GM10266 (cell line): ENCODE measurements around the gene LCN10.

Experiments used
- DNase-seq: peaks from one replicate; pipeline ENCODE4 v3.0.0; 2012; ENCODE audit errors: extremely low spot score
- TF ChIP-seq, protein P1 (sequence below): IDR thresholded peaks from 2 replicates; pipeline ENCODE4 v1.5.1; 2012; ENCODE audit warnings: mild to moderate bottlenecking, low read depth; ENCODE audit not compliant: control insufficient read depth, insufficient read depth; ENCODE audit errors: missing control alignments

The LCN10 gene

DNA sequence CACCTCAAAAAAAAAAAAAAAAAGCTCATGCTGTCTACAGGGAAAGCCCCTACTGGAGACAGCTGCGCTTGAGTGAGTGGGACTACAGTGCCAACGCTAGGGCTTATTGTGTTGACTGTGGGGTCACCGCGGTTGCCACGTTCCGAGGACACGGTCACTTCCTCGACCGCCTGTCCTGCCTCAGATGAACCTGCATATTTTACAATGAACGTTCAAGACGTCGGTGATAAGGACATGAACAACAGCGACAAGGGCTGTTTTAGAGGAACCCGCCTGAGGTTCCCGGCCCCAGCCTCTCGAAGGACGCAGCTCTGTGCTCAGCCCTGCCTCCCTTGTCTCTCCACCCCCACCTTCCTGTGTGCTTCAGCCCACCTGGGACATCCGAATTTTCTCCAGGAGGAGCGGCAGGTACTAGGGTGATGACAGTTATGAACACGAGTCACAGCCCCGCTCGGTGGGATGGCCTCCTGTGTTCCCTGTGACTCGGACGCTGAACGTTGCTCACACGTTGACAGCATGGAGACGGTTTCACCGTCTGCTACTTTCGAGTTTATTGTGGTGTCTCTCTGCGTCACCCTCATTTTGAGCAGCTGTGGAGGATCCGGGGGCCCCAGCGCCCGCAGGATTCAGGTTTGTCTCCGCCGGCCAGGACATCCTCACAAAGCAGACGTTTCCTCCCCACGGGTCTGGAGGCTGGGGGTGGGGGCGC is 41.6 kb downstream of the LCN10 start:
- TF ChIP-seq, protein P1, sequence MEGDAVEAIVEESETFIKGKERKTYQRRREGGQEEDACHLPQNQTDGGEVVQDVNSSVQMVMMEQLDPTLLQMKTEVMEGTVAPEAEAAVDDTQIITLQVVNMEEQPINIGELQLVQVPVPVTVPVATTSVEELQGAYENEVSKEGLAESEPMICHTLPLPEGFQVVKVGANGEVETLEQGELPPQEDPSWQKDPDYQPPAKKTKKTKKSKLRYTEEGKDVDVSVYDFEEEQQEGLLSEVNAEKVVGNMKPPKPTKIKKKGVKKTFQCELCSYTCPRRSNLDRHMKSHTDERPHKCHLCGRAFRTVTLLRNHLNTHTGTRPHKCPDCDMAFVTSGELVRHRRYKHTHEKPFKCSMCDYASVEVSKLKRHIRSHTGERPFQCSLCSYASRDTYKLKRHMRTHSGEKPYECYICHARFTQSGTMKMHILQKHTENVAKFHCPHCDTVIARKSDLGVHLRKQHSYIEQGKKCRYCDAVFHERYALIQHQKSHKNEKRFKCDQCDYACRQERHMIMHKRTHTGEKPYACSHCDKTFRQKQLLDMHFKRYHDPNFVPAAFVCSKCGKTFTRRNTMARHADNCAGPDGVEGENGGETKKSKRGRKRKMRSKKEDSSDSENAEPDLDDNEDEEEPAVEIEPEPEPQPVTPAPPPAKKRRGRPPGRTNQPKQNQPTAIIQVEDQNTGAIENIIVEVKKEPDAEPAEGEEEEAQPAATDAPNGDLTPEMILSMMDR, result no peak
- peak; percentile 85 for DNase-seq

DNA sequence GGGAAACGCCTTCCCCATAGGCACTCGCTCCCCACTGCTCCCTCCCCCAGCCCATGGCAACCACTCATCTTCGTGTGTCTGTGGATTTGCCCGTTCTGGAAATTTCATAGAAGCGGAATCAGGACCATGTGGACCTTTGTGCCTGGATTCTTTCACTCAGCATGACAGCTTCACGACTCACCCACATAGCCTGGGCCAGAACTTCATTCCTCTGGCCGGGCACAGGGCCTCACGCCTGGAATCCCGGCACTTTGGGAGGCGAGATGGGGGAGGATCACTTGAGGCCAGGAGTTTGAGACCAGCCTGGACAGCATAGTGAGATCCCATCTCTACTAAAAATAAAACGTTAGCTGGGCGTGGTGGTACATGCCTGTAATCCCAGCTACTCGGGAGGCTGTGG is 42.4 kb downstream of the LCN10 start:
- TF ChIP-seq, protein P1, result no peak
- no peak for DNase-seq

DNA sequence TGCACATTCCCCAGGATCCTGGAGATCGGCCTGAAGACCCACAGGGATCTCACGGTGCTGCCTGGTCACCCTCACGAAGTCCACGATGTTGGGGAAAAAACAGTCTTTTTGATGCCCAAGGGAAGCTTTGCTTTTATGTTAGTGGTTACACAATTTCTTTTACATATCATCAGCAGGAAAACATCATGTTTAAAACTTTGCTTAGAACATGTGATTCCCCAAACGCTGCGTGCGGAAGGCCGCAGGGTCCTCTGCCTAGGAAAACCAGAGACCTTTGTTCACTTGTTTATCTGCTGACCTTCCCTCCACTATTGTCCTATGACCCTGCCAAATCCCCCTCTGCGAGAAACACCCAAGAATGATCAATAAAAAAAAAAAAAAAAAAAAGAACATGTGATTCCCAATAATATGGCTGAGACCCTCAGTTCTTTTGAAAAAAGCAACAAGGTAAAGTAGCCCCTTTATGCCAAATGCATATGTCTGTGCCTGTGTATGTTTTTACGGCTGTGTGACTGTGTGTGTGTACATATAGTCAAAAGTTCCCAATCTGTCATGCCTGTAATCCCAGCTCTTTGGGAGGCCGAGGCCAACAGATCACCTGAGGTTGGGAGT is 44.0 kb downstream of the LCN10 start:
- TF ChIP-seq, protein P1, result no peak
- DNase-seq, result no peak

DNA sequence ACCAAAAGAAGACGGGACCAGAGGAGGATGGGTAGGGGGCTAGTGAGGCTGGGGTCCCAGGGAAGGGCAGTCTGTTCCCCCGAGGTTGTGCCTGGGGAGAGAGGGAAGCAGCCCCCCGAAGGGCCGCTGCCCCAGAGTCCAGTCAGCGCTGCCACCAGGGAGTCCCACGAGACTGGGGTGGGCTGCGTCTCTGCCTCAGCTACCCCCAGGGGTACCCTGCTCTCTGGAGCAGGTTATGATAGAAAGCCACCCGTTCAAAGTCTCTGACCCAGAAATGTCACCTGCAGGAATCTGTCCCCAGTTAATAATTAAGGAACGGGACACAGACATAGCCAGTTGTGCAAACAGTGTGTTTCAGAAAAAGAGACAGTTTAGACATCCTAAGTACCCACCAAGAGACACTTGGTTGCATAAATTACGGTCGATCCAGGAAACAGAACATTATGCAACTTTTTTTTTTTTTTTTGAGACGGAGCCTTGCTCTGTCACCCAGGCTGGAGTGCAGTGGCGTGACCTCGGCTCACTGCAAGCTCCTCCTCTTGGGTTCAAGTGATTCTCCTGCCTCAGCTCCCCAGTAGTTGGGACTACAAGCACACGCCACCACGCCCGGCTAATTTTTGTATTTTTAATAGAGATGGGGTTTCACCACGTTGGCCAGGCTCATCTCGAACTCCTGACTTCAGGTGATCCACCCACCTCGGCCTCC is 44.8 kb downstream of the LCN10 start:
- DNase-seq, result no peak
- TF ChIP-seq, protein P1, result no peak

DNA sequence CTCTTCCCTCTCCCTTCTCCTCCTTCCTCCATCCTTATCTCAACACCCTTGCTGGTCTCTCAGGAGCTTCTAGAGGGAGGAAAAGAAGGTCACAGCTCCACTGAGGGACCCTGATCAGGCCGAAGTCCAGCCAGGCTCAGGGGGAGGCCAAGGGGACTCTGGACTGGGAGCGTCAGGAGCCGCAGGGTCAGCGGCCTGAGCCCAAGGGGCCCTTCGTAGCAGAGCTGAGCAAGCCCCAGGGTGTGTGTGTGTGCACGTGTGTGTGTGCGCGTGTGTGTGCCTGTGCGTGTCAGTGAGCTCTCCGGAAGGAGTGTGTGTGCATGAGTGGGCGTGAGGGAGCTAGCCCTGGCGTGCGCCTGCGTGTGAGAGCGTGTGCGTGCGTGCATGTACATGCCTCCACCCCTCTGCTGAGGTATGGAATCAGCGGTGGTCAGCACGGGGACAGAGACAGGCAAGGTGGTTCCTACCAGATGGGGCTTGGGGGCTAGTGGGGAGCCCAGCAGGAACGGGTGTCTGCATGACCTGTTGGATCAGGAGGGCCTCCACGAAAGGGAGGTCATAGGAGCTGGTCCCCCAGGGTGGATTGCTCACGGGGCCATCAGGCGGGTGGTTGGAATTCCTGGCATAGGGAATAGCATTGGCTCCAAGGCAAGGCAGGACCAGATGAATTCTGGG is 45.5 kb downstream of the LCN10 start:
- no peak for DNase-seq
- TF ChIP-seq, protein P1, result no peak

DNA sequence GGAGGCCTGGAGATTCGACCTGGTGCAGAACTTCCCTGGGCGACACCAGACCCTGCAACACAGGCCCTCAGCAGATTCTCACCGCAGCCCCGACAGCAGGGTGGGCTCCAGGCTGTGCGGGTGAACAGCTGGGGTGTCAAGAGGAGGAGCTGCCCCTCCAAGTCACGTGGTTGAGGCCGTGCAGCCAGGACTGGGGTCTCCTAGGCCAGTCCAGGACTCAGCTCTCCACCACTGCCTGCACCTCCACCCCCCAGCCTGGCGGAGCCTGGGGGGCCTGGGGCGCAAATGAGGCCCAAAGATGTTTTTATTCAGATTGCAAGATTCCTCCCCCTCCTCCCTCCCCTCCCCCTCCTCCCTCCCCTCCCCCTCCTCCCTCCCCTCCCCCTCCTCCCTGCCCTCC is 46.2 kb downstream of the LCN10 start:
- DNase-seq, result no peak
- TF ChIP-seq, protein P1, result no peak

DNA sequence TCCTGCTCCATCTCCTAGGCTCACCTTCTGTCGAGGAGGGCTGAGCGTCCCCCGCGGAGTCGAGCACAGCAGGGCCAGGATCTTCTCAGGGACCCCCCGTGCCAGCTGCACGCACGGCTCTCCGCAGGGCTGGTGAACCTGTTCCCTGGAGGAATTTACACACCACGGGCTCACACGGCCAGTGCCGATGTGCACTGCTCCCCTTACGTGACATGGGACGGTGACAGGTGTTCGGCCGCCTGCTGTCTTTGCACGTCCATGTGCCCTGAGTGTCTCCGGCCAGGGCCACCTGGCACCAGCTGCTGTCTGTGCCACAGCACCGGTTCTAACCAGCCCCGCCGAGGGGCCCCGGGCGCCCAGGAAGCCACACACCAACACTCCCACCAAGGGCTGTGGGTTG is 46.8 kb downstream of the LCN10 start:
- TF ChIP-seq, protein P1, result no peak
- DNase-seq, result no peak
